ENCODE measurements around the gene ATP1A4. TPM values are rescaled to one million over a fixed set of nuclear protein-coding genes. Genes with fewer than 3 reads are reported as not detected.

ATP1A4 gene
- total and polyA plus RNA-seq, 7 donors, result 0.22 to 3.0 (median 0.27) TPM; not detected in 4

GRCh38 chr1:160178731-160179130 lies 27.3 kb downstream of the ATP1A4 start:
- DNase-seq, result no peak
- Histone ChIP-seq H3K27me3 (no peaks in the 10 kb centered on the region), H3K36me3 (no peaks in the 10 kb centered on the region), H3K27ac (no peak overlapping the region), H3K4me3 (no peak overlapping the region), H3K4me1 (no peaks in the 10 kb centered on the region), H3K9me3 (no peaks in the 10 kb centered on the region)
- TF ChIP-seq POLR2AphosphoS5 (IDR thresholded peaks at IDR 0.05), result no peak
- TF ChIP-seq POLR2A (IDR thresholded peaks at IDR 0.05), result no peak
- TF ChIP-seq EP300 (IDR thresholded peaks at IDR 0.05), result no peak
- no peak for TF ChIP-seq CTCF (IDR thresholded peaks at IDR 0.05)
- intact Hi-C loops (cut with DNase I), result no loop called here
- WGBS, 2 donors, result 89 to 91% methylated on average over 2 of the region's 2 CpGs

- H3K4me3 ChIP-seq, result no peak overlapping the region
- H3K27ac ChIP-seq, result no peak overlapping the region
- no peaks in the 10 kb centered on the region for H3K36me3 ChIP-seq
- intact Hi-C loops (cut with DNase I), result no loop called here
- TF ChIP-seq EP300 (IDR thresholded peaks at IDR 0.05) (no peak), POLR2A (IDR thresholded peaks at IDR 0.05) (no peak)
- H3K9me3 ChIP-seq, result no peaks in the 10 kb centered on the region
- H3K4me1 ChIP-seq, result no peaks in the 10 kb centered on the region
- DNase-seq, result no peak
- H3K27me3 ChIP-seq, result no peaks in the 10 kb centered on the region
- WGBS, 2 donors, result 44 to 80% methylated on average over 4 of the region's 4 CpGs
These were observed 27.9 kb downstream of the ATP1A4 start for GRCh38 chr1:160179336-160179735.

GRCh38 chr1:160186246-160186645 lies 34.8 kb downstream of the ATP1A4 start:
- TF ChIP-seq EP300 (IDR thresholded peaks at IDR 0.05), result no peak
- TF ChIP-seq POLR2AphosphoS5 (IDR thresholded peaks at IDR 0.05), result no peak
- TF ChIP-seq CTCF (IDR thresholded peaks at IDR 0.05), result no peak
- no peak for TF ChIP-seq POLR2A (IDR thresholded peaks at IDR 0.05)
- Histone ChIP-seq H3K4me1 (peaks cover 0 to 22% (median 17%) of the 10 kb centered on the region in 4 donors), H3K27me3 (no peaks in the 10 kb centered on the region), H3K27ac (no peak overlapping the region), H3K4me3 (no peak overlapping the region), H3K9me3 (no peaks in the 10 kb centered on the region), H3K36me3 (no peaks in the 10 kb centered on the region)
- intact Hi-C loops (cut with DNase I), result no loop called here
- no peak for DNase-seq
- 91 to 93% methylated on average over 7 of the region's 7 CpGs for WGBS, 2 donors

GRCh38 chr1:160186729-160187128 lies 35.3 kb downstream of the ATP1A4 start:
- intact Hi-C loops (cut with DNase I), result no loop called here
- Histone ChIP-seq H3K9me3 (no peaks in the 10 kb centered on the region), H3K36me3 (no peaks in the 10 kb centered on the region), H3K4me1 (peaks cover 0 to 22% (median 17%) of the 10 kb centered on the region in 4 donors), H3K27me3 (no peaks in the 10 kb centered on the region), H3K27ac (no peak overlapping the region), H3K4me3 (no peak overlapping the region)
- TF ChIP-seq CTCF (IDR thresholded peaks at IDR 0.05), result no peak
- TF ChIP-seq POLR2AphosphoS5 (IDR thresholded peaks at IDR 0.05), result no peak
- no peak for TF ChIP-seq EP300 (IDR thresholded peaks at IDR 0.05)
- TF ChIP-seq POLR2A (IDR thresholded peaks at IDR 0.05), result no peak
- WGBS, 2 donors, result 75 to 77% methylated on average over 2 of the region's 2 CpGs
- no peak for DNase-seq

GRCh38 chr1:160187407-160187806 lies 36.0 kb downstream of the ATP1A4 start:
- Histone ChIP-seq H3K27me3 (no peaks in the 10 kb centered on the region), H3K9me3 (no peaks in the 10 kb centered on the region), H3K27ac (no peak overlapping the region), H3K4me3 (no peak overlapping the region), H3K36me3 (no peaks in the 10 kb centered on the region), H3K4me1 (peaks cover 0 to 26% (median 18%) of the 10 kb centered on the region in 4 donors)
- DNase-seq, result no peak
- intact Hi-C loops (cut with DNase I), result no loop called here
- TF ChIP-seq CTCF (IDR thresholded peaks at IDR 0.05) (no peak), EP300 (IDR thresholded peaks at IDR 0.05) (no peak), POLR2A (IDR thresholded peaks at IDR 0.05) (no peak), POLR2AphosphoS5 (IDR thresholded peaks at IDR 0.05) (no peak)
- WGBS, 2 donors, result 75 to 87% methylated on average over 7 of the region's 7 CpGs

All from sigmoid colon (tissue), 7 donors.